ENCODE data around the gene UNC5C. TPM values are rescaled to one million over a fixed set of nuclear protein-coding genes. Genes with fewer than 3 reads are reported as not detected.

Gene UNC5C
- total and polyA plus RNA-seq, 3 donors from 2014 or later, result 6.8 to 22.8 (median 20.5) TPM

DNA sequence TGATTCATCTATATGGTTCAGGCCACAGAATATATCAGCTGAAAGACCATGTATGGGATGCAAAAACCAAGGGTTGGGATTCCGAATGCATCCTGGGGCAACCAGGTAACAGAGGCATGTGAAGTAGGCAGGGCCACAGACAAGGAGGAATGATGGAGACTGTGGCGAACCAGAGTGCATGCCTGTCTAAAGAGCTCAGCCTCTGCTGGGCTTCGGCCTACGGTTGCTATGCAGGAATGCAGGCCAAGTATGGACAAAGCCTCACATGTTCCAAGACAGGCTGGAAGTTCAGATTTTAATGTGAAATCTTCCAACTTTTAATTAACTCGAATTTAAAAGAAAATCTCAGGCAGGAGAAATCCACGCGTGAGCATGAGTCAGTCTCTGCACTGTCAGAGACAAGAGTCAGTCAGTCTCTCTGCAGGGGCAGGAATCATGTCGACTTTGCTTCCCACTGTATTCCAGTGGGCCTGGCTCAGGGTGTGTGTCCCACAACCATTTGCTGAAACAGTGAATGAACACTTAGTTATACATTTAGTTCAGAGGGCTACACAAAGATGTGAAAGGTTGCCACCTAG, 344.4 kb downstream of the UNC5C start:
- Histone ChIP-seq H3K4me3 (no peak overlapping the region), H3K36me3 (ENCODE audit: low read depth, missing control alignments) (no peaks in the 10 kb centered on the region), H3K4me1 (no peaks in the 10 kb centered on the region), H3K27ac (no peak overlapping the region), H3K9me3 (no peaks in the 10 kb centered on the region), H3K27me3 (no peaks in the 10 kb centered on the region)
- intact Hi-C loops (cut with DNase I; ENCODE audit: low total_unique reads), result no loop called here
- no peak for TF ChIP-seq POLR2A (IDR thresholded peaks at IDR 0.05)
- TF ChIP-seq, protein P1, sequence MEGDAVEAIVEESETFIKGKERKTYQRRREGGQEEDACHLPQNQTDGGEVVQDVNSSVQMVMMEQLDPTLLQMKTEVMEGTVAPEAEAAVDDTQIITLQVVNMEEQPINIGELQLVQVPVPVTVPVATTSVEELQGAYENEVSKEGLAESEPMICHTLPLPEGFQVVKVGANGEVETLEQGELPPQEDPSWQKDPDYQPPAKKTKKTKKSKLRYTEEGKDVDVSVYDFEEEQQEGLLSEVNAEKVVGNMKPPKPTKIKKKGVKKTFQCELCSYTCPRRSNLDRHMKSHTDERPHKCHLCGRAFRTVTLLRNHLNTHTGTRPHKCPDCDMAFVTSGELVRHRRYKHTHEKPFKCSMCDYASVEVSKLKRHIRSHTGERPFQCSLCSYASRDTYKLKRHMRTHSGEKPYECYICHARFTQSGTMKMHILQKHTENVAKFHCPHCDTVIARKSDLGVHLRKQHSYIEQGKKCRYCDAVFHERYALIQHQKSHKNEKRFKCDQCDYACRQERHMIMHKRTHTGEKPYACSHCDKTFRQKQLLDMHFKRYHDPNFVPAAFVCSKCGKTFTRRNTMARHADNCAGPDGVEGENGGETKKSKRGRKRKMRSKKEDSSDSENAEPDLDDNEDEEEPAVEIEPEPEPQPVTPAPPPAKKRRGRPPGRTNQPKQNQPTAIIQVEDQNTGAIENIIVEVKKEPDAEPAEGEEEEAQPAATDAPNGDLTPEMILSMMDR (IDR thresholded peaks at IDR 0.05), result no peak
- 60 to 65% methylated on average over 8 of the region's 8 CpGs for WGBS, 2 donors
- DNase-seq, result peak; percentile 36

DNA sequence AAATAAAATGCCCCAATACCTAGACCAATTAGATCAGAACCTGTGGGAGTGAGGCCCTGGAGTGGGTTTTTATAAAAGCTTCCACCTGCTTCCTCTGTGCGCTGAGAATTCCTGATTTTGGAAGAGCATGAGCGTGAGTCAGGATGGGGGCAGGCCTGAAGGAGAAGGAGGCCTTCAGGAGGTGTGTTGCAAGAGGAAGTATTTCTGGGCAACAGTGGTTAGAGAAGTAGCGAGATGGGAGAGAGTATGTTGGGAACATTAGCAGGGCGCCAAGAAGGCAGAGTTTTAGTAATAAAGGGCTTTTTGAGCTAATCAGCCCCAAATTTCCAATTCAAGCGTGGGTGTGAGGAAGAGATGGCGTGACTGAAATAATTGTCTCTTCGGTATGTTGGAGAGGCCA, 349.8 kb downstream of the UNC5C start:
- no peak for DNase-seq
- Histone ChIP-seq H3K4me3 (no peak overlapping the region), H3K27ac (no peak overlapping the region), H3K9me3 (no peaks in the 10 kb centered on the region), H3K36me3 (ENCODE audit: low read depth, missing control alignments) (no peaks in the 10 kb centered on the region), H3K4me1 (no peaks in the 10 kb centered on the region), H3K27me3 (no peaks in the 10 kb centered on the region)
- intact Hi-C loops (cut with DNase I; ENCODE audit: low total_unique reads), result no loop called here
- 89 to 90% methylated on average over 7 of the region's 7 CpGs for WGBS, 2 donors
- TF ChIP-seq POLR2A (IDR thresholded peaks at IDR 0.05), result no peak
- TF ChIP-seq, protein P1 (IDR thresholded peaks at IDR 0.05), result no peak

DNA sequence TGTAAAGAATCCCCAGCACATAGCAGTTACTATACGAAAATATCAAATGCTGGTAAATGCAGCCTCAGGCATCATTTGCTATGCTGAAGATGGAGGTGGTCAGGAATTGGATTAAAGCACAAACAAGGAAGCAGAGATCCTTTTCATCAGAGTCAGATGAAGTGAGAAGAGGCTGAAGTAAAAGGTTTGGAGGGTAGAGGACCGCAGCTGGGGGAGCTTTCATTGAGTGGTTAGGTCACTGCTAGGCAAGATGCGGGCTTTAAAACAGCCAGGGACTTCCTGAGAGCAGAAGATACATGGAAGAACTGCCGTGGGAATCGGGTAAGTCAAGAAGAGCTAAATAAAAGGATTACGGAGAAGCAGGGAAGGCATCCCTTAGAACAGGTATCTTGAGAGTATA, 351.4 kb downstream of the UNC5C start:
- no peak overlapping the region for H3K4me3 ChIP-seq
- intact Hi-C loops (cut with DNase I; ENCODE audit: low total_unique reads), result no loop called here
- WGBS, 2 donors, result 56 to 66% methylated on average over 6 of the region's 6 CpGs
- no peaks in the 10 kb centered on the region for H3K36me3 ChIP-seq (ENCODE audit: low read depth, missing control alignments)
- no peaks in the 10 kb centered on the region for H3K9me3 ChIP-seq
- H3K27ac ChIP-seq, result no peak overlapping the region
- no peaks in the 10 kb centered on the region for H3K27me3 ChIP-seq
- no peak for DNase-seq
- no peaks in the 10 kb centered on the region for H3K4me1 ChIP-seq
- TF ChIP-seq POLR2A (IDR thresholded peaks at IDR 0.05), result no peak
- TF ChIP-seq, protein P1 (IDR thresholded peaks at IDR 0.05), result no peak

DNA sequence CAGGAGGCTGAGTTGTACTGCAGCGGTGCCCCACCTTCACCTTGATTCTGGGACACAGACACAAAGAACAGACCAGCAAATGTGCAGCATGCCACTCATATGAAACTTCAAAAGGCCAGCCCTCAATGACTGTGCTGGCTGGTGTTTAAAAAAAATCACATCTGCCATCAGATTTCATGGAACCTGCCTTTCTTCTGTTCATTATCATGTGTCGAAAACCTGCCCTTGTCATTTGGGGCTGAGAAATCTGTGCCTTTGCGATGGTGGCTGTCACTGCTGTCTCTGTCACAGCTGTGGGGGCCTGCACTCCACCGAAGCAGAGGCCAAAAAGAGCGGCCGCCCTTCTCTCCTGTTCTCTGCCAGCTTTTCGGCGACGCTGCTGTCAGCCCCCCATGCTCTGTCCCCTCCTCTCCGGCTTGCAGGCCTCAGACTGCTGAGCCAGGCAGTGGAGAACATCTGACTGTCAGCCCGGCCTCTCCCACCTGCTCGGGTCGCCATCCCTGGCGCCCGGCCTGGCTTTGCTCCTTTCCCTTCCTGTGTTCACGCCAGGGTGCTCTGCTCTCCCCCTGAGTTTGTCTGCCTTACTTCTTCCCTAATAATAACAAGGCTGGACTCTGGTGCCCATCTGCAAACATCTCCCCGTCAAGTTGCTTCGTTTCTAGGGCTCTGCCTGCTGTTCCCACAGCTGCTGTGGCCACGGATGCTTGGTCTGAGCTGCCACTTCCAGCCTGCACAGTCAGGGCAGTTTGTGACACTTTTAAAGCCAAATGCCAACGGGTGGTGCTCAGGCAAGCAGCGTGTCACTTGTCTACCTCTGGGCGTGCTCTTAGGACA, 355.2 kb downstream of the UNC5C start:
- Histone ChIP-seq H3K36me3 (ENCODE audit: low read depth, missing control alignments) (no peaks in the 10 kb centered on the region), H3K27ac (no peak overlapping the region), H3K9me3 (no peaks in the 10 kb centered on the region), H3K4me3 (no peak overlapping the region), H3K27me3 (no peaks in the 10 kb centered on the region), H3K4me1 (peaks cover 11% of the 10 kb centered on the region)
- no peak for TF ChIP-seq POLR2A (IDR thresholded peaks at IDR 0.05)
- TF ChIP-seq, protein P1 (IDR thresholded peaks at IDR 0.05), result no peak
- 77 to 80% methylated on average over 22 of the region's 22 CpGs for WGBS, 2 donors
- intact Hi-C loops (cut with DNase I; ENCODE audit: low total_unique reads), result no loop called here
- DNase-seq, result no peak
